Nephron (organoid): ENCODE measurements around the gene UFSP1.
A peak's percentile ranks its signal among the peaks of the same experiment; 100 is the strongest.

Source experiments
- H3K27ac Mint-ChIP-seq, 3 experiments: 2 replicates each; pipeline ENCODE4 v1.8.0; 2020; ENCODE audit warnings: mixed read lengths in 3 of 3, mild to moderate bottlenecking in 2 of 3, moderate library complexity in 1 of 3
- H3K27me3 Mint-ChIP-seq: 2 replicates; pipeline ENCODE4 v1.8.0; 2021; ENCODE audit warnings: low read depth, mild to moderate bottlenecking, moderate library complexity, mixed read lengths
- H3K36me3 Mint-ChIP-seq: 2 replicates; pipeline ENCODE4 v1.8.0; 2020; ENCODE audit warnings: low read depth, mixed read lengths
- H3K4me1 Mint-ChIP-seq: 2 replicates; pipeline ENCODE4 v1.8.0; 2020; ENCODE audit warnings: mixed read lengths
- H3K4me3 Mint-ChIP-seq, 3 experiments: 2 replicates each; pipeline ENCODE4 v1.8.0; 2020; ENCODE audit warnings: mild to moderate bottlenecking in 3 of 3, mixed read lengths in 3 of 3, moderate library complexity in 2 of 3
- H3K9me3 Mint-ChIP-seq: 2 replicates; pipeline ENCODE4 v1.8.0; 2020; ENCODE audit warnings: mixed read lengths
- TF ChIP-seq, protein P1 (sequence below), 3 experiments: fragments of 200-600 bp; sonication (generic); IDR thresholded peaks; one replicate each; pipeline ENCODE4 v1.5.0; 2021; ENCODE audit warnings: antibody characterized with exemption in 3 of 3; ENCODE audit not compliant: unreplicated experiment in 3 of 3

The UFSP1 gene

DNA sequence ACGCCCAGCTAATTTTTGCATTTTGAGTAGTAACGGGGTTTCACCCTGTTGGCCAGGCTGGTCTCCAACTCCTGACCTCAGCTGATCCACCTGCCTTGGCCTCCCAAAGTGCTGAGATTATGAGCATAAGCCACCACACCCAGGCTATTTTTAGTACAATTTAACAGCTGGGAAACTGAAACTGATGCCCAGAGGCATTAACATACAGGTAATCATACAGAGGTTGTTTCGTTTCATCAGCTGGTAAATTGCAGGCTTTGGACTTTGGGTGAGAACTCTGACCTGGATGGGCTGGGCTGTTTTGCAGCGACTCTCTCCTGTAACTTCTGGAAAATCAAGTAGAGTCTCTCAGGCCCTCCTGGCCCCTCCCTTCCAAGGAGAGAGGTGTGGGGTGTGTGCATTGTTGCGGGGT is 12.4 kb upstream of the UFSP1 start:
- H3K27ac Mint-ChIP-seq = no peak overlapping the region
- no peaks in the 10 kb centered on the region for H3K9me3 Mint-ChIP-seq
- TF ChIP-seq, protein P1, sequence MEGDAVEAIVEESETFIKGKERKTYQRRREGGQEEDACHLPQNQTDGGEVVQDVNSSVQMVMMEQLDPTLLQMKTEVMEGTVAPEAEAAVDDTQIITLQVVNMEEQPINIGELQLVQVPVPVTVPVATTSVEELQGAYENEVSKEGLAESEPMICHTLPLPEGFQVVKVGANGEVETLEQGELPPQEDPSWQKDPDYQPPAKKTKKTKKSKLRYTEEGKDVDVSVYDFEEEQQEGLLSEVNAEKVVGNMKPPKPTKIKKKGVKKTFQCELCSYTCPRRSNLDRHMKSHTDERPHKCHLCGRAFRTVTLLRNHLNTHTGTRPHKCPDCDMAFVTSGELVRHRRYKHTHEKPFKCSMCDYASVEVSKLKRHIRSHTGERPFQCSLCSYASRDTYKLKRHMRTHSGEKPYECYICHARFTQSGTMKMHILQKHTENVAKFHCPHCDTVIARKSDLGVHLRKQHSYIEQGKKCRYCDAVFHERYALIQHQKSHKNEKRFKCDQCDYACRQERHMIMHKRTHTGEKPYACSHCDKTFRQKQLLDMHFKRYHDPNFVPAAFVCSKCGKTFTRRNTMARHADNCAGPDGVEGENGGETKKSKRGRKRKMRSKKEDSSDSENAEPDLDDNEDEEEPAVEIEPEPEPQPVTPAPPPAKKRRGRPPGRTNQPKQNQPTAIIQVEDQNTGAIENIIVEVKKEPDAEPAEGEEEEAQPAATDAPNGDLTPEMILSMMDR (IDR thresholded peaks at IDR 0.05; ENCODE audit: unreplicated experiment in 3 of 3) = no peak
- H3K4me3 Mint-ChIP-seq = no peak overlapping the region
- H3K4me1 Mint-ChIP-seq = no peaks in the 10 kb centered on the region
- peaks cover 33% of the 10 kb centered on the region for H3K27me3 Mint-ChIP-seq
- H3K36me3 Mint-ChIP-seq = no peaks in the 10 kb centered on the region

DNA sequence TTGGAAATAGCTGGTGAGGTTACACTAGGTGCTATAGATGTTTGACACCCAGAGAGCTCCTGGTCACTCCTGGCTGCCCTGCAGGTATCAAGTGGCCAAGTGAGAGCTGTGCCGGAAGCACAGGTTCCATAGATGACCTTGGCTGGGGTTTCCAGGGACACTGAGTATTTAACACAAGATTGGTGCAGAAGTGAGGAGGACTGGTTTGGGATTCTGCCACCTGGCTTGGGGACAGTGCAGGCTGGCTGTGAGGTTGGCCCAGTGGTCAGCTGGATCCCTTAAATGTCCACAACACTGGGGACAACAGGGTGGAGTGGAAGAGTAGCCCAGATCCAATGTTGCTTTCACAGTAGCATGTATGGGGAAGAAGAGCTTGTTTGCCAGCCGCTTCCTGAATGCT is 11.5 kb upstream of the UFSP1 start:
- H3K27ac Mint-ChIP-seq = no peak overlapping the region
- H3K36me3 Mint-ChIP-seq = no peaks in the 10 kb centered on the region
- H3K4me3 Mint-ChIP-seq = no peak overlapping the region
- TF ChIP-seq, protein P1 (IDR thresholded peaks at IDR 0.05; ENCODE audit: unreplicated experiment in 3 of 3) = no peak
- peaks cover 4% of the 10 kb centered on the region for H3K4me1 Mint-ChIP-seq
- H3K27me3 Mint-ChIP-seq = peaks cover 39% of the 10 kb centered on the region
- H3K9me3 Mint-ChIP-seq = no peaks in the 10 kb centered on the region

DNA sequence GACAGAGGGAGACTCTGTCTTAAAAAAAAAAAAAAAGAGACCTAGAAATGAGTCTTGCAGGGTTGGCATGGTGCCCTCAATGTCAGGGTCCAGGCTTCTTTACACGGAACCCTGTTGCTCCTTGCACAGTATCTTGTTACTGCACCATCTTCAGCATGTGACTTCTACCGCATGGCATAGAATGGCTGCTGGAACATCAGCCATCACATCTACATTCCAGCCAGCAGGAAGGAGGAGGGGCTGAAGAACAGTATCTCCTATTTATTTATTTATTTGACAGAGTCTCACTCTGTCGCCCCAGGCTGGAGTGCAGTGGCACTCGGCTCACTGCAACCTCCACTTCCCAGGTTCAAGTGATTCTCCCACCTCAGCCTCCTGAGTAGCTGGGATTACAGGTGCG is 9.9 kb upstream of the UFSP1 start:
- H3K27me3 Mint-ChIP-seq = peaks cover 42% of the 10 kb centered on the region
- no peak overlapping the region for H3K4me3 Mint-ChIP-seq
- peaks cover 5% of the 10 kb centered on the region for H3K4me1 Mint-ChIP-seq
- TF ChIP-seq, protein P1 (IDR thresholded peaks at IDR 0.05; ENCODE audit: unreplicated experiment in 3 of 3) = no peak
- H3K9me3 Mint-ChIP-seq = no peaks in the 10 kb centered on the region
- H3K27ac Mint-ChIP-seq = no peak overlapping the region
- no peaks in the 10 kb centered on the region for H3K36me3 Mint-ChIP-seq

DNA sequence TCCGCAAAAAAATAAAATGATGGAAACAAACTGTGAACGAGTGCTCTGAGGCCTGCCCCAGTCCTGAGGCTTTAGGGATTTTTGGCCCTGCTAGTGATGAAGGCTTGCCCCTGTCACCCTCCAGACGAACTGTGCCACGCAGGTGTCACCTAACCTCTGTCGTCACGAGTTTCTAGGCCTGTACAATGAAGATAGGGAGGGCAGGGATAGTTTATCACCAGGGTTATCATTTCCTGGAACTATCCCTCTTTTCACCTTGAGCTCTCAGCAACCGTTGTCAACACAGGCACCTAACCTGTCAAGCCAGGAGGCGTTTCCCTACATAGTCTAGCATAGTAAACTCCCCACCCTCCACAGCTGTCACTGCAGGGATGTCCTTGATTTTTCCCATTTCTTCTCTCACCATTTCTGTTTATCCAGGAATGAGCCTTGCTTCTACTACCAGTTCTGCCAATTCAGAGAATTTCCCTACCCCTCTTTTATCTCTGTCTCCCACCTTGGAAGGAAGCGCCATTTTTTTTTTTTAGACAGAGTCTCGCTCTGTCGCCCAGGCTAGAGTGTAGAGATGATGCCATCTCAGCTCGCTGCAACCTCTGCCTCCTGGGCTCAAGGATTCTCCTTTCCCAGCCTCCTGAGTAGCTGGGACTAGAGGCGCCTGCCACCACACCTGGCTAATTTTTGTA is 8.4 kb upstream of the UFSP1 start:
- Mint-ChIP-seq H3K27ac (no peak overlapping the region), H3K36me3 (no peaks in the 10 kb centered on the region), H3K4me3 (peak overlapping the region; percentile 79 to 85 (median 82)), H3K4me1 (peaks cover 6% of the 10 kb centered on the region), H3K9me3 (no peaks in the 10 kb centered on the region), H3K27me3 (peaks cover 37% of the 10 kb centered on the region)
- TF ChIP-seq, protein P1 (IDR thresholded peaks at IDR 0.05; ENCODE audit: unreplicated experiment in 3 of 3) = no peak

DNA sequence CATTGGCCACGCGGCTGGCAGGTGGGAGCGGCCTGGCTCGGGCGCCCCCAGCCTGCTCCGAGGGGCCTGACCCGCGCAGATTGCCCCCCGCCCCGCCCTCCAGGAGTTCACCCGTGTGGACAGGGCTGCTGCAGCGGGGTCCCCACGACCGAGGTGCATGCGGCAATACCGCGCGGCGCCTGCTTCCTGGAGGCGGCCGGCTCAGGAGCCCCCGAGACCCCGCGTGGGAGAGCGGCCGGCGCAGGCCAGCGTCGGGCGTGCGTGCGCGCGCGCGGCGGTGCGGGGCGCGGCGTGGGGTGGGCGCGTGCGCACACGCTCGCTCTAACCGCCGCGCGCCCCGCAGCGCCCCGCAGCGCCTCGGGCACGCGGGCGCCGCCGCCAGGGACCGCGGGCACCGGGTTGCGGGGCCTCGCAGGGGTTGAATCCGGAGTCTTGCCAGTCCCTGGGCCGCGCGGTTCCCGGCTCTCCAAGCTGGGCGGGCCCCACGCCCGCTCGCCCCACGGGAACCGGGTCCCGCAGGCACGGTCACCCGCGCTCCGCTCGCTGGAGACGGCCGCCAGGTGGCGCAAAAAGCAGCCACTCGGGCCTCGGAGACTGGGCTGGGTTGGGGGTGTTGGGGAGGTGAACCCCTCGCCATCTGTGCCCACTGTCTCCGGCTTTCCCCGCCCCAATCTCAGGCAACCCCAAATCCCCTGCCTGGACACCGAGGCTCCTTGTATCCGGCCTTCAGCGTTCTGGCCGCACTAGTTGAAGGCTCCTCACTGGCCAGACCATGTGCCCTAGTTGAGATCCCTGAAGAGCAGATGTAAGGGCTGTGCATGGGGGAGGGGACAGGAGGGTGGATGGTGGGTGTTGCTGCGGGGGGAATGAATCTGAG is 7.5 kb upstream of the UFSP1 start:
- Mint-ChIP-seq H3K36me3 (no peaks in the 10 kb centered on the region), H3K4me1 (peaks cover 14% of the 10 kb centered on the region), H3K27me3 (peaks cover 37% of the 10 kb centered on the region), H3K9me3 (no peaks in the 10 kb centered on the region), H3K4me3 (peak overlapping the region; percentile 84 to 93 (median 88)), H3K27ac (no peak overlapping the region)
- TF ChIP-seq, protein P1 (IDR thresholded peaks at IDR 0.05; ENCODE audit: unreplicated experiment in 3 of 3) = peak; percentile 83 to 88 (median 86)
